MM.1S (cell line): ENCODE results near the gene CCL17.

Experiments
- EZH2 ChIP-seq: fragments of 300-600 bp; sonication (generic); optimal IDR thresholded peaks from 2 replicates; pipeline ENCODE3; 2017; ENCODE audit warnings: low read depth, mild to moderate bottlenecking, antibody characterized with exemption, low read length, mixed read lengths
- TF ChIP-seq, protein P1 (sequence below): fragments of 300-600 bp; sonication (generic); IDR thresholded peaks from 2 replicates; pipeline ENCODE4 v1.5.1; 2016; ENCODE audit warnings: antibody characterized with exemption, low read length, mixed read lengths

DNA sequence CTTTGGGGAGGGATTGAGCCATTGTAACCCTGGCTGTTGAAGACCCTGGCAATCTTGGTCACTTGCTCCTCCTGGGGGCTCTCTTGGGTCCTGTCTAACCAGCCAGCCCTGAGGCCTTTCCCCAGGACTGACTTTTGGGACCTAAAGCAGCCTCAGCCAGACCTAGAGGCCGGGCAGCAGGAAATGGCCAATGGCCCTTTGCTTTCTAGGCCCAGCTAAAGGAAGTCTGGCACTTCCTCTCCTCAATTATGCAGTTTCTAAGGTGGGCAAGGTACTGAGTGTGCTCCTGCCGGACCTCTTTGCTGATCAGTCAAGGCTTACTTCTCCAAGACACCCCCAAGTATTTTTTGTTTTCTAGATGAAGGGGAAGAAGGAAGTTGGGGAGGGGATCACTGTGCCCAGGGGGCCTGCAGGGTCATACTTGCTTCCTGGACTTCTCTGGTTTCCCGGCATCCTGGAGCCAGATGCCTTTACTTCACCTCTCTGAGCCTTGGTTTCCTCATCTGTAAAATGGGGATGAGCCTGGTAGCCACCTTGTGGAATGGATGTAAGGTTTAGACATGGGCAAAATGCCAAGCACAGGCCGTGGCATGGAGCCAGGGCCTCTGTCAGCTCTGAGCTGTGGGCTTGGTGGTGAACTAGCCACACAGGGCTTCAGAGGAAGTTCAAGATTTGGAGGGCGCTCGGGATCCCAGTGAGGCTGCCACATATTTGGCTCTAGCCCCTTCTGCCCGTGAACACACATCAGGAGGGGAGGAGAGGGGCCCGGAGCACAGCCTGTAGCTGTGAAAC is 23.7 kb upstream of the CCL17 start:
- TF ChIP-seq, protein P1, sequence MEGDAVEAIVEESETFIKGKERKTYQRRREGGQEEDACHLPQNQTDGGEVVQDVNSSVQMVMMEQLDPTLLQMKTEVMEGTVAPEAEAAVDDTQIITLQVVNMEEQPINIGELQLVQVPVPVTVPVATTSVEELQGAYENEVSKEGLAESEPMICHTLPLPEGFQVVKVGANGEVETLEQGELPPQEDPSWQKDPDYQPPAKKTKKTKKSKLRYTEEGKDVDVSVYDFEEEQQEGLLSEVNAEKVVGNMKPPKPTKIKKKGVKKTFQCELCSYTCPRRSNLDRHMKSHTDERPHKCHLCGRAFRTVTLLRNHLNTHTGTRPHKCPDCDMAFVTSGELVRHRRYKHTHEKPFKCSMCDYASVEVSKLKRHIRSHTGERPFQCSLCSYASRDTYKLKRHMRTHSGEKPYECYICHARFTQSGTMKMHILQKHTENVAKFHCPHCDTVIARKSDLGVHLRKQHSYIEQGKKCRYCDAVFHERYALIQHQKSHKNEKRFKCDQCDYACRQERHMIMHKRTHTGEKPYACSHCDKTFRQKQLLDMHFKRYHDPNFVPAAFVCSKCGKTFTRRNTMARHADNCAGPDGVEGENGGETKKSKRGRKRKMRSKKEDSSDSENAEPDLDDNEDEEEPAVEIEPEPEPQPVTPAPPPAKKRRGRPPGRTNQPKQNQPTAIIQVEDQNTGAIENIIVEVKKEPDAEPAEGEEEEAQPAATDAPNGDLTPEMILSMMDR, result no peak
- no peak for TF ChIP-seq EZH2
